Posterior vena cava (tissue), 2 donors: ENCODE data around the gene SPATA46. TPM values are rescaled to one million over a fixed set of nuclear protein-coding genes. Genes with fewer than 3 reads are reported as not detected.

Experiments
- DNase-seq: peaks from one replicate; pipeline ENCODE4 v3.0.0-alpha.2; 2020; ENCODE audit warnings: low spot score
- intact Hi-C, 2 donors: fragments of 100-400 bp; cut with DNase I; formaldehyde crosslinking; loops; one replicate each; pipeline versions ENCODE4 v1.14.1 to v1.14.2; 2022 to 2023
- microRNA-seq, 2 donors: library from miRNA; unstranded; fragments of <30 nt; microRNA quantifications; one replicate each; pipeline ENCODE4 v1.2.0, GENCODE V29; 2020 to 2021; ENCODE audit warnings: borderline microRNAs expressed in 2 of 2
- total RNA-seq, 2 donors: library from RNA; stranded (reverse); fragmentation: NEBNext Ultra II Directional; extraction: Animal tissue kit (Norgen Biotek cat#: 25700); gene quantifications; one replicate each; pipeline ENCODE4 v1.2.1, GENCODE V29; 2021
- donor health status: DM: yes; HTN: yes; CAD: no.
- donor health status: DM: yes; HTN: yes; CAD: no.

Gene SPATA46
- total RNA-seq, 2 donors from 2014 or later = not detected

- DNase-seq = no peak
These were observed 46.8 kb downstream of the SPATA46 start for GRCh38 chr1:162329826-162330225.

GRCh38 chr1:162328512-162328911 is 48.1 kb downstream of the SPATA46 start:
- intact Hi-C loops = no loop called here
- DNase-seq = no peak

More at GRCh38 chr1:162329826-162330225, 46.8 kb downstream of the SPATA46 start:
- intact Hi-C loops = no loop called here

GRCh38 chr1:162327788-162328165 is 48.9 kb downstream of the SPATA46 start:
- intact Hi-C loops = no loop called here
- no peak for DNase-seq

GRCh38 chr1:162327144-162327787 is 49.4 kb downstream of the SPATA46 start:
- intact Hi-C loops = no loop called here
- no peak for DNase-seq

DNA sequence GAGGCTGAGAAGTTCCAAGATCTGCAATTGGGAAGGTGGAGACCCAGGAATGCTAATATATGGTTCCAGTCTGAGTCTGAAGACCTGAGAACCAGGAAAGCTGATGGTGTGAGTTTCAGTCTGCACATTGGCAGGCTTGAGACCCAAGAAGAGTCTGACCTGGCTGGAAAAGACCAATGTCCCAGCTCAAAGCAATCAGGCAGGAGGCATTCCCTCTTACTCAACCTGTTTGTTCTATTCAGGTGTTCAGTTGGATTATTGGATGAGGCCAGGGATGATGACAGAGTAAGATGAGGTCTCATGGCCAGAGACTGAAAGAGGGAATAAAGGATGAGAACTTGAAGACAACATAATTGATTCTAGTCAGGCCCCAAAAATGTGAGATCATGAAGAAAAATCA is 50.1 kb downstream of the SPATA46 start:
- DNase-seq = no peak
- intact Hi-C loops = no loop called here

GRCh38 chr1:162324396-162324795 is 52.3 kb downstream of the SPATA46 start:
- no peak for DNase-seq
- intact Hi-C loops = no loop called here

Small RNAs within 50 kb of the gene (microRNA-seq; reads per million reads assigned to microRNA genes)
- gene MIR556 = 0.65 to 3.4 reads per million in 2 donors

Other genes starting within 250 kb of the SPATA46 start
- 1 to 10 TPM; 5.7 to 9.1 TPM for gene C1orf226, start 4.9 kb upstream of the SPATA46 start, total RNA-seq
- gene SH2D1B, start 35.3 kb upstream of the SPATA46 start, total RNA-seq = under 1 TPM; 0.14 to 0.69 TPM
- gene UHMK1, start 121.0 kb upstream of the SPATA46 start, total RNA-seq = 10 to 100 TPM; 27.5 to 36.2 TPM
- gene UAP1, start 184.9 kb upstream of the SPATA46 start, total RNA-seq = 100 to 1,000 TPM; 106 to 115 TPM